CD4-positive, alpha-beta T cell treated with Interferon gamma for 1 hour (primary cell): ENCODE data around the gene ATRNL1.

Experiments used
- DNase-seq: peaks from one replicate; pipeline ENCODE4 v3.0.0-alpha.2; 2020

The ATRNL1 gene

DNA sequence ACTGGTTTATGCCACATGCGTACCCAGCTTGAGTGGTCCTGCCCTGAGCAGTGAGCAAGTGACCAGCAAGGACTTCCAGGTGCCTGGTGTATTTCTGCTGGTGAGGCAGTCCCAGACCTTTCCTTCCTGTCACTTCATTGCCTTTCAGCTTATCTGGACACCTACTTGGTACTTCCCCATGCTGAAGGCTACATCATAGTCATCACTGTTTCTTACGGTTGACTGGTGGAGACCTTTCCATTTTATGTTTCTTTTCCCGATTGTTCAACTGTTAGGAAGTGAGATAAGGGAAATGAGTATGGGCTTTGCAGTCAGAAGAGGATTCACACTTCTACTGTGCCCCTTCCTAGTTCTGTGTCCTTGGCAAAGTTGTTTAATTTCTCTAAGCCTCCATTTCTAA is 821.3 kb downstream of the ATRNL1 start:
- no peak for DNase-seq

DNA sequence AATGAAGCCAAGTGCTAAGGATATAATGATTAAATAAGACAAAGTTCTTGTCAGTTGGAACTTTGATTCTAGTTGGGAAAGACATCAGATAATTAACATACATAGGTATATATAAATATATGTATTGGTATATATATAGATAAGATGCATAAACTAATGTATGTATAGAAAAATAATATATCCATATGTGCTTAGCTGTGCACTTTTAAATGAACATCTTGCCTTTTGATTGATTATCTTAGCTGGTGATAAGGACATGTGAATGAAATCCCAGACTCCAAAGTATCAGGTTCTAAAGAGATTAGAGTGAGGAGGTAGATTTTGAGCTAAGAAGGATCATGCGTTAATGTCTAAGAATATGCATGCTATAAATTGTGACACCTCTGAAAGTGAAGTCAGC is 822.3 kb downstream of the ATRNL1 start:
- DNase-seq, result no peak

DNA sequence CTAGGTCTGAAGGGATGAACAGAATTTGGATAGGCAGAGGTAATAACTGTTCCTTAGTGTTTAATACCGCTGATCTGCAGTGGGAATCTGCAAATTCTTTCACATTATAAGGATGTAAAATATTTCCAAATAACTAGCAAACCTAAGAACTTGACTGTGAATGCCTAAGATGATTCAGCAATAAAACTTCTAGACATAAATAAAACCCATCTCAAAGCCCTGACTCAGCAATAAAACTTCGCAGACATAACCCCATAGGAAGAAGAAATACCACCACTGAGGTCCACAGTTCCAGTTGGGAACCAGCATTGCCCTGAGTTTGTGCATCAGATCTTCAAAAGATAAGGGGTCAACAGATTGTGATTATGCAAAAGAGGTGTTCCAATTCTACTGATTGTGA is 825.6 kb downstream of the ATRNL1 start:
- DNase-seq, result no peak

DNA sequence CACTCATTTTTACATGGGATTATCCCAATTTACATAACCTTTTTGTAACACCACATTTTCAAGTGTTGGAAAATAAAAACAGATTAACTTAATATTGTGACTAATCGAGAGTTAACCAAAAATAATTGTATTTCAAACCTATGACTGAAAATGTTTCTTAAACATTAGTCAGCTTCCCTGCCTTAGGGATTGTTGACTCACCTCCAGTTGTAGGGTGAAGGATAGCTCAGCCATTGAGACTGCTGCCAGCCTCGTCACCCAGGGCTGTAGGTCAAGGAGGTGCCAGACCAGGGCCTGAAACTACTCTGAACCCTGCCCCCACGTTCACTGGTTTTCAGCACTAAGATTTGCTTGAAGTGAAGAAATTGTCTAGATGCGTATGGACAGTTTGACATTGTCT is 828.6 kb downstream of the ATRNL1 start:
- DNase-seq, result no peak

DNA sequence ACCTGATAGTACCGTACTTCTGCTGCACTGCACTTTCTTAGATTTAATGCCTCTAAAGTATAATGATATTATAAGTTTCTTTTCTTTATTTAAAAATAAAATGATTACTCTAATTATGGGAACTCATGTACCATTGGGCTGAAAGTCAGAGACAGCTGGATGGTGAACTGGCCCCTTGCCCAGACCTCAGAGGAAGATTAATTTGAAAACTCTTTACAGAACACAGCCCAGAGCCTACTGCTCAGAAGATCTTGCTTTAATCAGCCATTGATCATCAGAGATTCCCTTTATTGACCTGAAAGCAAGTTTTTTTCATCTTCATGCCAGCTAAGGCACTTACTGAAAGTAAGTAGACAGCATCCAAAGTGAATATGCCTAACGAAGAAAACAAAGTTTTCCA is 838.1 kb downstream of the ATRNL1 start:
- DNase-seq, result no peak

DNA sequence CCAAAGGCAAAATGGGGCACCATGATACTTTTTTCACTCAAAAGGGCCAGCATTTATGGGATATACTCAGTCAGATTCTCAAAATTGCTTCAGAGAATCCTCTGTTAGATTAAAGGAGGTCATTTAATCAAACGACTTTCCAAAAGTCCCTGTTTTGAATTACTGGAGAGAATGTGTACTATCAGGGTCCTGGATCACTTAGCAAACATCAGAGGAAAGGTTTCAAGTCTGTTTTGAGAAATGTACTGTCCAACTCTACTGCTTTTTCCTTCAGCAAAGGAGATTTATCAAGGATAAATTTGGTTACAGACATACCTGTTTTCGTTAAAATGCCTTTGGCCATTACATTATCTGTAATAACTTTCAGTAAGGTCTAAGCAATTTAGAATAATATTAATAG is 838.9 kb downstream of the ATRNL1 start:
- DNase-seq, result no peak

DNA sequence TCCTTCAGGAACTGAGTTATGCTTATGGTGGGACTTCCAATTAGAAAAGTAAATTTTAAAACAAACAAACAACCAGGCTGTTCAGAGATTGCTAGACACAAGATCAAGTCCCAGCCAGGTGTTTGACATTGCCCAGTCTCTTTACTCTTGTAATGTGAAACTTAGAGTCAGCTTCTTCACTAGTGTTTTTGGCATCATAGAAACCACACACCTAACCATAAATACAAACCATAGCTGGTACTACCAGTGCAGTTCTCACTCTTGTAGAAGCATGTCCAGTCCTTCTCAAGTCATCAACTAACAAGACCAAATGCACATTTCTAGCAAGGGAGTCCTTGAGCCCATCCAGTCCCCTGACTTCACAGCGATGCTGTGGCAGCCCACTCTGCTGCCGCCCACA is 839.9 kb downstream of the ATRNL1 start:
- no peak for DNase-seq

DNA sequence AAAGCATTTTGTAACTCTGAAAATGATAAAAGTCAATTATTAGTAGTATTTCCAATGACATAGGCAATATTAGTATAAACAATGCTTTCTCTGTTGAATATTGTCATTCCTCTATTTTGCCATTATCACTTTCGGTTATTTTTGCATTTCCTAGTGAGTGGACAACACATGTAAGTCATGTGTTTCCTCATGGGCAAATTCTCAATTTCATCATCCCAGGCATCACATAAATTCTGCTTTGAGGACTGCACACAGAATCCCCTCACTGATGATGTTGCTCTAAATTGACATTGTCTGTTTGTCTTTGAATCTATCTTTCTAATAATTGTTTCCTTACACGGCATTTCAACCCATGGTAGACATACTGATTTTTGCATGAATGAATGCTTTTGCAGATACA is 842.6 kb downstream of the ATRNL1 start:
- no peak for DNase-seq

DNA sequence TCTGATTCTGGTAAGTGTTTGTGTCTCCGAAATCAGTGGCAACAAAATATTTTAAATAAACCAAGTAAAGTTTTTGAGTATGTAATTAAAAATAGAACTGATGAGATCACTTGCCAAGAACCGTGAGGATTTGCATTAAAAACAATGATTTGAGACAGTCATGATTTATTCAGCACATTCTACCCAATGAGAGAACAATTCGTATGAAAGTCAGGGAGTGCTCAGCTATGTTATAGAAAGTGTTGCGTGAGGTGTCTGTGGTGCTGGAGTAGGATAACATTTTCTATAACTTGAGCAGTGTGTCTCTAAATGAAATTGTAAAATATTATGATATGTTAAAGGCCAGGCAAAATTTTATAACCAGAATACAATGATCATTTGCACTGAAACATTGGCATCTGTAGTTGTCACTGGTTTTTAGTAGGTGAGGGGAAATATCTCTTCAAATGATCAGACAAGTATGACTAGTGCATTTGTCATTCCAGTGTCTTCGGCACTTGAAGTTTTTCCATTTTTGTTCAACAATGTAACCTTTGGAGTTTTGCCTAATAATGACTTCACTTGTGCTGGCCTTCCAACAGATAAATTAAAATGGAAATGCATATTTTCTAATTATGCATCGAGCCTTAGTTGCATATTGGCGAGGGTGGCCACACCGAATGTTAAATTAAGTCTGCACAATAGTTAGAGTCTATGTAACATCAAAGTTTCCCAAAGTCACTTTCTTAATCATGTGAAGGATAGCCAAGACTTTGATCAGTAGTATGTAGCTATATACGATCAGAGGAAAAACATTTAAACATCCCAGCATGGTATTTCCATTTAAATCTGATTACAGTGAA is 844.0 kb downstream of the ATRNL1 start:
- no peak for DNase-seq

DNA sequence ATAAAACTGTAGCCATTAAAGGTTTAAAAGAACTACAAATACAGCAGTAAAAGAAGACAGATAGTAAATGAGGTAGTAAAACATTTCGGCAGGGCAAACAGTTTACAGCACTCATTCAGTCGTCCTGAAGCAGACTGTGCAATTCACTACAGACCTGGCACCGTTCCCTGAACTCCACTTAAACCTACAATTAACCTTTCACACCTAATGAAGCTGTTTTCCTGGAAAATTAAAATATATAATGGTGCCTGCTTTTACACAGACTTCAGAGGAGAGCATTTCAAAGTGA is 844.5 kb downstream of the ATRNL1 start:
- DNase-seq, result no peak

DNA sequence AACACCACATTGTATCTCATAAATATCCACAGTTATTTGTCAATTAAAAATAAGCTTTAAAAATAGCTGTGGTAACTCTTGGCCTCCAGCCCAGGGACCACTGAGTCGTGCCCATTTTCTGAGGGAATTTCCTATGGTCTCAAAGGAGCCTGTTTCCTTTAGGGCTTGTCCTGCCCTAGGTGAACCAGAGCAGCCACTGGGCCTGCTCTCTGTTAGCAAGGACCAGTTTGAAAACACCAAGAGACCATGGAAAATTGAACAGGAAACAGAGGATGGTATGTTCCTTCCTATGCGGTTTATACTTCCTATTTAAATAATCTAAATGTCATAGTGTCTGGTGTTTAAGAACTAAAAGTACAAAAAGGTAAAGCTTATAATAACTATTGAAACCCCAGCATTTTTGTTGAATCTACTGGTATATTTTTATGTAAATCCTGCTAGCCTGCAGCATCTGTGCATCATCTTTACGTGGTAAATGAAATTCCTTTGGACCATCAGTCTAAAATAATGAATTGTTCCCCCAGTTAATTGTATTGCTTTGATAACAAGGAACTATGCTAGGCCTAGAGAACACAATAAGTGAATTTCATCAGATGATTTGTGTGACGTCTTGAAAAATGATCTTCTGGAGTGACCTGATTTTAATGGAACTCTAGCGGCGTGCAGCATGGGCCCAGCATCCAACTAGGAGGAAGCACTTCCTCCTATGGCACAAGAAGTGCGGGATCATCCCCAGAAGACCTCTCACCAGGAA is 846.1 kb downstream of the ATRNL1 start:
- DNase-seq, result no peak

DNA sequence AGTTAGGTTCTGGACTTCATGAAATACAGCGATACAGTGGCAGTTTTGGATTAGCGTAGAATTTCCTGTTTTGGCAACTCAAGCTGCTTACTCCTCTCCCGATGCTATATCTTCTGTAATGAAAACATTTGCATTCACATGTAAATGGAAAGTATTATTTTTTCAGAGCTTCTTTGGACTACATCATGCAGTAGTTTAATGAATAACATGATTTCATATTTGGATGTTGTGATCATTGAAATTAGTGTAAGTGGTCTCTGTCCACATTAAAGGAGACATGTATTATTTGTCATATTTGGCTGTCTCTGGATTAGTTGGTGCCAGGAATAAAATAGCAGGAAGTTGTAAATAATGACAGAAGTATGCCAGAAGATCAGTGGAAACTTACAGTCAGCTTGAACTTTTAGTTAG is 848.2 kb downstream of the ATRNL1 start:
- no peak for DNase-seq

DNA sequence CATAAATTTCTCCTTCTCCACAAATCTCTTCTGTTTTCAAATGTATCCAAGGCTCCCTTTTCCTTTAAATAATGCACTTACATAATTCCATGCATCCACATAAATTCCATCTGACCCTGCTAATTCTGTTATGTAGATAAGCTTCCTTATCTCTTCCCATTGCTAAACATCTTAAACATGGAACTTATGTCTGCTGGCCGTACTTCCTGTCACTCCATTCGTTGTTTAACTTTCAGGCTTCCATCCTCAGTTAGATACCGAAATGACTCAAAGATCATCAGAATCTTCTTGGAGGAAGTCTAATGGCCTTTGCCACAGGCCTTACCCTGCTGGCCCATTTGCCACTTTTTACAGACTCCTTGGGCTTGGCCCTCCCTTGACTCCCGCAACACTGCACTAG is 848.9 kb downstream of the ATRNL1 start:
- no peak for DNase-seq

DNA sequence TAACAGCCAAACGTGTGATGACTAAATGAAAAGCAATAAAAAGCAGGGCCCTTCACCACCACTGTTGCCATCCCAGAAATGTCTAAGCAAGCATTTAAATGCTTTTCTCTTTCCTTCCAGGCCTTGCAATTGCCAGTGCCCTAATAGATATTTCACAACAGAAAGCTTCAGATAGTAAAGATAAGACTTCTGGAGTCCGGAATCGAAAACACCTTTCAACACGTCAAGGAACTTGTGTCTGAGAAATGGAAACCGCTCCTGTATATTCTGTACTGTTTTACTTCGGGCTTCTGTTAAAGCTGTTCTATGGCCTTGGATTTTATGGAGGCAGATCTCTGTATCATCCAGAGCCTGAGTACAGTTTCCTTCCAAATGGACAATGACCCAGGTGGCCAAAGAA is 851.4 kb downstream of the ATRNL1 start:
- DNase-seq, result no peak

DNA sequence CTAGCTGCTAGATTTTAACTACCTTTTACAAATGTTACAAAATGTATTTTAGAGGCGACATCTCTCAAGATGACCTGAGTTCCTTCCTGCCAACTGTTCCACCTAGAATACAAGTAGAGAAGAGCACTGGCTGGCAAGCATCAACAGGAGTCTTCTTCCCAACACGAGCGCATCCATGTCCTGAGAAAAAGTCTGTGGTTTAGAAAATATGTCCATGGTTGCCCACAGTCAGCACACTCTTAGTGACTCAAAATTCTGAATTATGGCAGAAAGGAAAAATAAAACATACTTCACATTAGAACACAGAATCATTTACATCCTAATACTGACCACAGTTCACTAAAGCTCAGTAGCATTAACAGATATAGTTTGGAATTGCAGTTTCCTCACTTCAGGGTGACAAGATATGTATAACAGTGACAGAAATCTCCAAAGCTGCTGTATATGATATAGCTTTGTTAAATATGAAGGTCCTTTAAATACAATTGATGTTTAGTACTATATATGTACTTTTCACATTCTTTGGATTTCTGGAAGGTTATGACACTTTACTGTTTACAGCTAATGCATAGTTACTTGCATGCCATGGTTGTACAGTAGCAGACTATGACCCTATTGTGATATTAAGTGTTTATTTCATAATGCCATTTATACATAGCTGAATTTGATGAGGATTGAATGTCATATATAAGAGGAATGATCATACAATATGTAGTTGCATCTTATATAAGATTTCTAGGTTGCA is 852.7 kb downstream of the ATRNL1 start:
- no peak for DNase-seq

DNA sequence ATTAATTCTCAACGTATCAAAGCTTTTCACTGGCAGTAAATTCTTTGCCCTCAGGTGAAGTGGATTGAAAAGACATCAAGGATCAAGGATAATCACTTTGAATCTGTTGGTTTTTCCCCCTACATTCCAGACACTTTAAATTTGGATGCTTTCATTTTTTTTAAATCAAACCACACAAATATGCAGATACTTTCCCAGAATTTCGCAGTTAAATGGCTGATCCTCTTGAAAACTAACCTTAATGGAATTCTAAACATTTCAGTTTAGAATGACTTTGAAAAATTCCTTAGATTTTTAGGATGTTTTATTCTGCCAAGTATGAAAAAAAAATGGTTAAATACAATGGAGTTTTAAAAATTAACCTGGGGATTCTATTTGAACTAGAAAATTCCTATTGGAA is 853.9 kb downstream of the ATRNL1 start:
- DNase-seq, result no peak

DNA sequence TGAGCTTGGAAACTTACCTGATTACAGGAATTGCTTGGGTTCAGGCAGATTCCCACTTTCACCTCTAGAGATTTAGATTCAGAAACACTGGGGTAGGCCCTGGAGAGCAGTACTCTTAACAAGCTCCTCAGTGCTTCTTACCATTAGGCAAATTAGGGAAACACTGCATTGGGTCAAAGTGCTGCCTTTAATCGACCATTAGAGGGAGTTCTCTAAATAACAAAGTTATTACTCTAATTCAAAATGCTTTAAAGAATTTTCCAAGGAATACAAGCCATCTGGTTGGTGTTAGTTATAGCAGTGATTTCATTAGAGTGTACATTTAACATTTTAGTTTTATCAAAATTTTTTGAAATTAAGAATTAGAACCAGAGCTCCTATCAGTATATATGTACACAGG is 855.3 kb downstream of the ATRNL1 start:
- DNase-seq, result no peak

DNA sequence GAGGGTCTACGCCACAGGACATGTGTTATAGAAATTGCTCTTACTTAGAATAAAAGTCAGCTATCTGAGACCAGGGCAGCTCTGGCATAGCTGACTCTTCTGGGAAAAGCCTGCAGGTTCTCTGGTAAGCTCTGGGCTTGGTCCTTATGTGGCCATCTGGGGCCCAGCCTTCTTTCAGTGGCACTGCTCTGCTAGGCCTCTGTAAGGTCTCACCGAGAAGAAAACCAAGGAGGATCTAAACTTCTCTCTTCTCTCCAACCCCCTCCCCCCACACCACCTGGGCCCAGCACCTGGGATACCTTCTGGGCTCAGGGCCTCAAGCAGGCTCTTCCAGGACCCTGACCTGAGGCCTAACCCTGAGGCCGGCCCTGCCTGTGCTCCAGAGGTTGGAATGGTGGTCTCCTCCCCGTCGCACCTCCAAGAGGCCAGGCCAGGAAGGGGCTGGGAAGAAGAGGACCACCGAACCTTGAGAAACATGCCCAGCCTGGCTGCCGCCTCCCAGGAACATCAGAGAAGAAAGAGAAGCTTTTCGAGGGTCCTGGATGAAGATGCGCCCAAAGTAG is 856.2 kb downstream of the ATRNL1 start:
- no peak for DNase-seq

DNA sequence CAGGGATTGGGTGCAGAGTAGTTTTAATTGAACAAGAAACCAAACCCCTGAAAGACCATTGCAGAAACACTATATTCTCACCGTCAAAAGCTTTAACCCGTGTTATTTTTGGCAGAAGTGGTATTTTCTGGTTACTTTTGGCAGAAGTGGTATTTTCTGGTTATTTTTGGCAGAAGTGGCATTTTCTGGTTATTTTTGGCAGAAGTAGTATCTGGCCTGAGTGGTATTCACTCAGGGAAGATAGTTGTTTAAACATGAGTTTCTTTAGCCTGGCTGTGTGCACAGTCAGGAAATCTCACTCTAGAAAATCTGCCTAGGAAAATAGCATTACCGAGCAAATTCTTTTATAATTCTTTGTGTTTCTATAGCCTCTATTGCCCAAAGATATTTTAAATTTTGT is 857.2 kb downstream of the ATRNL1 start:
- DNase-seq, result no peak

DNA sequence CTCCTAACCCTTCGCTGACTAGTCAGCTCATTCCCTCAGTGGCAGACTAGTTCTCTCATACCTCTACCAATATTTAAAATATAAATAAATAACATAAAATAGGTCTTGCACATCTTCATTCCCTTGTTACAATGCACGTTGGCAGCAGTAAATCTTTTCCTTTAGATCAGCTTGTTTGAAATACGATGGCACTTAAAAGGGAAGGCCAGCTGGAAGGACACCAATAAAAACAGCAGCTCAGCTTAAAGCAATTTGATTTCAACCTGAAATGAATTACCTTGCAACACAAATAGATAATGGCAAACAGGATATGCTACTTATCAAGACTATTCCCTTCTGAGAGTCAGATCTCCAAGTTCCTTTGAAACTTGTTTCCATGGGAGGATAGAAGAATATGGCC is 858.1 kb downstream of the ATRNL1 start:
- no peak for DNase-seq

DNA sequence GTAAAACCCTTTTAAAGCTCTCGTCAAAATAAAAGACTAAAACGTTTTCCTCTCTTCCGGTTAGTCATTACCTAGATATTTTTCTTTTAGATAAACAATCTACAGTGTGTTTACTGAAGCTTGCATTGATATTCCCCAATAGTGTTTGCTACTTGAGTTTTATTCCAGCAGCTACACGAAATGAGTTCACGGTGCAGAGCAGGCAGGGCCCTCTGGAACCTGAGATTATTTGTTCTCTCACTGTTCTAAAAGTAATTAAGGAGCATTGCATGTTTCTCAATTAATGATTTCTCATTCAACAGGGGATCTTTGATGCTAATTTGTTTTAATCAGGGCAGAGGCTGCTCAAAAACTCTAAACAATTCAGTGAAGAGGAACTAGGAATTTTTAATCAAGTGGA is 860.1 kb downstream of the ATRNL1 start:
- DNase-seq, result no peak

DNA sequence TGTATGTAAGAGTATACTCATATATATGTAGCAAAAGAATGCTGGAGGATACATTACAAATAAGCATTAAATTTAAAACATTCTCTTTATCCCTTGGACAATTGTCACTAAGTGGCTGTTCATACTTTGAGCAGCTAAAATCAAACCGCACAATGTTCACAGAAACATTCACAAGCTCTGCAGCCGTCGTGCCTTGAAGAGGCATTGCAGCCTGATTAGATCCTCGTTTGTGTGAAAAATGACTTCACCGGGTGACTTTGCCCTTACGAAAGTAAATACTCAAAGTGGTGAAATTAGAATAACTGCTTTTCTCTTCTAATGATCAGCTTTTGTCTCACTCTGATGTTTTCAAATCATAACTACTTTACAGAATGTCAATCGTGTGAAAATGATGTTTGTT is 860.8 kb downstream of the ATRNL1 start:
- DNase-seq, result no peak

DNA sequence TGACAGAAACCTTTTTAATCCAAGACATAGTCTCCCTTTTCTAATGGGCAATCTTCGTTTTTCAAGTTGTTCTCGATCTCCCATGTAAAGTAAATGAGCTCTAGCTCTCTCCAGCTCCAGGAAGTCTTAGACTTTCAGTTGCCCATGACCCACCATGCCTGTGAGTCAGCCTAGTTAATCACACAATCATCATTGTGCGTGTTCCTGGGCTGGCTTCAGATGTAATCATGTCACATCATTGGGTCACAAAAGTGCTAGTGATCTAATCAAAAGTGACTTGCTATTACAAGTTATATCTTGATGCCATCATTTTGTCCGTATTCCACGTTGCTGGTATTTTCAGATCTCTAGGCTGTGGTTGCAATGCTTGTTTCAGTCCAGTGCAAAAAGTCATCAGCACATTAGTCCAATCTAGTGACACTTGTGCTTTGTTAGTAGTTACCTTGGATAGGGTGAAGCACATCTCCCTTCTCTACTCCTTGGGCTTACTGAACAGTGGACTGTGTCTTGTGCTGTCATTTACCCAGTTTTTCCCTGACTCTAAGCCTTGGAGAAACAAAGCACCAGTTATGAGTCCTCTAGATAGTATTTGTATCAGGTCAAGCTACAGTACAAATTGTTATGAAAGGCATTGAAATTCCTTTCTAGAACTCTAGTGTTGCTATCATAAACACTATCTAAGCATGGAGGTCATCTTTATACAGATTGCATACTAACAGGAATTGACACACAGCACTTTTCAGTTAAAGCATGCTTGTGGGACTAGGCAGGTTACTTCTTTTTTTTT is 863.3 kb downstream of the ATRNL1 start:
- DNase-seq, result no peak
